Hepatocyte (in vitro differentiated cells): ENCODE data around the gene MT1M. TPM values are rescaled to one million over a fixed set of nuclear protein-coding genes. Genes with fewer than 3 reads are reported as not detected.
A peak's percentile ranks its signal among the peaks of the same experiment; 100 is the strongest.

Experiments
- DNase-seq: peaks from one replicate; pipeline ENCODE4 v3.0.0-alpha.2; 2016; ENCODE audit warnings: low spot score
- H2AFZ ChIP-seq: fragments of 200-600 bp; sonication (generic); 2 replicates; pipeline ENCODE4 v1.6.0; 2016; ENCODE audit warnings: antibody characterized with exemption, mild to moderate bottlenecking
- H3K27ac ChIP-seq: fragments of 200-600 bp; sonication (generic); 2 replicates; pipeline ENCODE4 v1.5.1; 2016; ENCODE audit warnings: mild to moderate bottlenecking
- H3K27me3 ChIP-seq: fragments of 200-600 bp; sonication (generic); 2 replicates; pipeline ENCODE4 v1.6.1; 2016
- H3K36me3 ChIP-seq: fragments of 200-600 bp; sonication (generic); replicated peaks from 2 replicates; pipeline ENCODE4 v1.5.1; 2016; ENCODE audit warnings: low read depth; ENCODE audit not compliant: insufficient read depth
- H3K4me1 ChIP-seq: fragments of 200-600 bp; sonication (generic); 2 replicates; pipeline ENCODE4 v1.5.1; 2016; ENCODE audit warnings: mild to moderate bottlenecking, moderate library complexity; ENCODE audit not compliant: insufficient read depth
- H3K4me2 ChIP-seq: fragments of 200-600 bp; sonication (generic); 2 replicates; pipeline ENCODE4 v1.6.0; 2016
- H3K4me3 ChIP-seq: fragments of 200-600 bp; sonication (generic); 2 replicates; pipeline ENCODE4 v1.5.1; 2016; ENCODE audit warnings: mild to moderate bottlenecking
- H3K79me2 ChIP-seq: fragments of 200-600 bp; sonication (generic); 2 replicates; pipeline ENCODE4 v1.6.0; 2017; ENCODE audit warnings: mild to moderate bottlenecking
- H3K9me2 ChIP-seq: fragments of 200-600 bp; sonication (generic); replicated peaks from 2 replicates; pipeline ENCODE4 v1.6.0; 2017; ENCODE audit warnings: mild to moderate bottlenecking; ENCODE audit not compliant: insufficient read depth
- H3K9me3 ChIP-seq: fragments of 200-600 bp; sonication (generic); 2 replicates; pipeline ENCODE4 v1.5.1; 2016; ENCODE audit warnings: low read depth, mild to moderate bottlenecking
- H4K20me1 ChIP-seq: fragments of 200-600 bp; sonication (generic); 2 replicates; pipeline ENCODE4 v1.6.0; 2016; ENCODE audit warnings: mild to moderate bottlenecking; ENCODE audit not compliant: insufficient read depth, poor library complexity, severe bottlenecking
- CTCF ChIP-seq: fragments of 200-600 bp; sonication (generic); IDR thresholded peaks from 2 replicates; pipeline ENCODE4 v1.5.1; 2016; ENCODE audit warnings: antibody characterized with exemption, mild to moderate bottlenecking; ENCODE audit not compliant: poor library complexity
- EZH2 ChIP-seq: fragments of 200-600 bp; sonication (generic); IDR thresholded peaks from 2 replicates; pipeline ENCODE4 v1.6.1; 2016; ENCODE audit warnings: antibody characterized with exemption, mild to moderate bottlenecking, borderline replicate concordance
- EZH2phosphoT487 ChIP-seq: fragments of 200-600 bp; sonication (generic); IDR thresholded peaks from one replicate; pipeline ENCODE4 v1.6.1; 2018; ENCODE audit warnings: antibody characterized with exemption, mild to moderate bottlenecking, low read depth, moderate library complexity; ENCODE audit not compliant: unreplicated experiment, severe bottlenecking
- WGBS: methylation state at CpG from one replicate; pipeline ENCODE4 v1.1.6; 2016; ENCODE audit warnings: low lambda C conversion rate; ENCODE audit errors: missing lambda C conversion rate; 5-methylcytosine and 5-hydroxymethylcytosine counted together
- polyA plus RNA-seq: library from polyadenylated mRNA; unstranded; fragments of >200 nt; fragmentation: Nextera tagmentation; extraction: Ambion mirVana; gene quantifications from 2 replicates; pipeline ENCODE4 v1.2.1, GENCODE V29; 2016
- total RNA-seq: library from RNA; depleted of rRNA; stranded (reverse); fragments of >200 nt; gene quantifications from 2 replicates; pipeline ENCODE4 v1.2.3, GENCODE V29; 2014

The MT1M gene
- total and polyA plus RNA-seq, 2 experiments from 2014 or later, result 0.60 TPM; not detected in 1

- no peaks in the 10 kb centered on the region for H3K9me3 ChIP-seq
- no peak overlapping the region for H2AFZ ChIP-seq
- H3K79me2 ChIP-seq, result no peaks in the 10 kb centered on the region
- DNase-seq, result no peak
- H3K4me2 ChIP-seq, result peak overlapping the region; percentile 77
- H4K20me1 ChIP-seq, result no peaks in the 10 kb centered on the region
- peak overlapping the region; percentile 87 for H3K27ac ChIP-seq
- no peaks in the 10 kb centered on the region for H3K36me3 ChIP-seq
- no peak overlapping the region for H3K4me3 ChIP-seq
- TF ChIP-seq CTCF (no peak), EZH2 (no peak), EZH2phosphoT487 (no peak)
- peaks cover 4% of the 10 kb centered on the region for H3K27me3 ChIP-seq
- H3K4me1 ChIP-seq, result peaks cover 26% of the 10 kb centered on the region
- 83% methylated on average over 2 of the region's 2 CpGs for WGBS
- no peaks in the 10 kb centered on the region for H3K9me2 ChIP-seq
These were observed 24.8 kb upstream of the MT1M start for GRCh38 chr16:56607675-56608042.

GRCh38 chr16:56608043-56608875 is 24.2 kb upstream of the MT1M start, which contains the start of gene MT2A:
Gene MT2A (plus strand): TSS chr16:56608584. CDS start chr16:56608656, 72 bp downstream.
- Histone ChIP-seq H3K27me3 (peaks cover 4% of the 10 kb centered on the region), H3K27ac (peak within 1 kb of the TSS; percentile 87), H3K4me3 (peak within 1 kb of the TSS; percentile 6), H3K9me3 (no peaks in the 10 kb centered on the region), H3K4me2 (peak within 1 kb of the TSS; percentile 82), H3K79me2 (no peaks in the 10 kb centered on the region), H2AFZ (no peak within 1 kb of the TSS), H3K4me1 (peaks cover 26% of the 10 kb centered on the region), H3K36me3 (no peaks in the 10 kb centered on the region), H4K20me1 (no peaks in the 10 kb centered on the region), H3K9me2 (no peaks in the 10 kb centered on the region)
- WGBS, result 9% methylated on average over 62 of the region's 62 CpGs
- peak; percentile 98 for DNase-seq
- TF ChIP-seq EZH2 (no peak), CTCF (no peak), EZH2phosphoT487 (no peak)

- Histone ChIP-seq H3K27me3 (peaks cover 4% of the 10 kb centered on the region), H3K4me2 (peak overlapping the region; percentile 82), H3K4me1 (peaks cover 26% of the 10 kb centered on the region), H3K36me3 (no peaks in the 10 kb centered on the region), H3K4me3 (no peak overlapping the region), H2AFZ (no peak overlapping the region), H3K27ac (peak overlapping the region; percentile 12), H3K9me3 (no peaks in the 10 kb centered on the region), H3K9me2 (no peaks in the 10 kb centered on the region), H4K20me1 (no peaks in the 10 kb centered on the region), H3K79me2 (no peaks in the 10 kb centered on the region)
- WGBS, result 5% methylated on average over 21 of the region's 21 CpGs
- no peak for TF ChIP-seq CTCF
- no peak for TF ChIP-seq EZH2
- no peak for TF ChIP-seq EZH2phosphoT487
- no peak for DNase-seq
These were observed 23.5 kb upstream of the MT1M start for GRCh38 chr16:56608876-56609462.
